Colon (tissue), 2 donors: Measurements from ENCODE around the gene SMC3.

Experiments used
- FAIRE-seq: peaks from 2 replicates; lab custom pipeline; 2012; peaks lifted over from hg19 to GRCh38; lab: Jason Lieb, UNC
- donor health status: control.
- donor health status: control.

The SMC3 gene

GRCh38 chr10:110546077-110546476, 21.4 kb upstream of the SMC3 start:
- no peak for FAIRE-seq

GRCh38 chr10:110546499-110547110, 20.9 kb upstream of the SMC3 start:
- no peak for FAIRE-seq

- FAIRE-seq, result peak; percentile 5
Measured at GRCh38 chr10:110547139-110547761, 20.2 kb upstream of the SMC3 start.

DNA sequence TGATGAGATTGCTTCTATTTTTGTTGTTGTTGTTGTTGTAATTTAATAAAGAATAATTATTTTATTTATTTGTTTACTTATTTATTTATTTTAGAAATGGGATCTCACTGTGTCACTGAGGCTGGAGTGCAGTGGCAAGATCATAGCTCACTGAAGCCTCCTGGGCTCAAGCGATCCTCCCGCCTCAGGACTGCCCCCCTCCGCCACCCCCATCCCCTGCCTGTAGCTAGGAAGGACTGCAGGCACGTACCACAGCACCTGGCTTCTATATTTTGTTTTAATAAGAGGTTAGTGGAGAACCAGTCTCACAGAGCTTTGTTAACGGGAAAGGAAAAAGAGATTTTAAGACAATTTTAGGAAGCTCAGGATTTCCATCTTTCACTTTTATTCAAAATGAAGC, 19.5 kb upstream of the SMC3 start:
- FAIRE-seq, result no peak

GRCh38 chr10:110549211-110549610, 18.3 kb upstream of the SMC3 start:
- FAIRE-seq, result no peak

DNA sequence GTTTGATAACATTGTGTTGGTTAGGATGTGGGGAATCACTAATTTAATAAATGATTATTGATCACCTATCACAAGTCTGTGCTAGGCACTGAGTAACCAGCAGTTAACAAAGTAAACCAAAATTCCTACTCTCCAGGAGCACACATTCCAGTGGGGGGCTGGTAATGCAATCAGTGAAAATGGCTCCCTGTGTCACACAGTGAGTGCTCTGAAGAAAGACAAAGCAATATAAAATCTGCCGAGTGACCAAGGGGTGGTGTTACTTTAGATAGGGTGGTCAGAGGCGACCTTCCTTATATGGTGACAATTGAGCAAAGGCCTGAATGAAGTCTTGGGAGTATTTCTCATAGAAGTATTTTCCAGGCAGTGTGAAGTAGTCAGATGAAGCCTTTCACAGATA, 13.6 kb upstream of the SMC3 start:
- no peak for FAIRE-seq

DNA sequence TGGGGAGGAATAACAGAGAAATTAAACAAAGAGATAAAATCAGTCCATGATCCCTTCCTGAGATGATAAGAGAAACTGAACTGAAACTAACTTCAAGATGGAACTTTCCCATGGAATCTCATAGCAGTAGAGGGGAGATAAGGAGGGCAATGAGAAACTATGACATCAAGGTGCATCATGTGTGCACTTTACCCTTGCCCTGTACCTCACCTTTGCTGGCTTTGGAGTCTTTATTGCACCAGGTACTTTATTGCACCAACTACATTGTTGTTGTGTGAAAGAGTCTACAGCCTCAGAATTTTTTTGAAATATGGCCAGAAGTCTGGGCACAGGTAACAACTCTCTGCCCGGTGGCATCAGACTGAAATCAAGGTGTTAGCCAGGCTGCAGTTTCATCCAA, 11.2 kb upstream of the SMC3 start:
- FAIRE-seq, result no peak

DNA sequence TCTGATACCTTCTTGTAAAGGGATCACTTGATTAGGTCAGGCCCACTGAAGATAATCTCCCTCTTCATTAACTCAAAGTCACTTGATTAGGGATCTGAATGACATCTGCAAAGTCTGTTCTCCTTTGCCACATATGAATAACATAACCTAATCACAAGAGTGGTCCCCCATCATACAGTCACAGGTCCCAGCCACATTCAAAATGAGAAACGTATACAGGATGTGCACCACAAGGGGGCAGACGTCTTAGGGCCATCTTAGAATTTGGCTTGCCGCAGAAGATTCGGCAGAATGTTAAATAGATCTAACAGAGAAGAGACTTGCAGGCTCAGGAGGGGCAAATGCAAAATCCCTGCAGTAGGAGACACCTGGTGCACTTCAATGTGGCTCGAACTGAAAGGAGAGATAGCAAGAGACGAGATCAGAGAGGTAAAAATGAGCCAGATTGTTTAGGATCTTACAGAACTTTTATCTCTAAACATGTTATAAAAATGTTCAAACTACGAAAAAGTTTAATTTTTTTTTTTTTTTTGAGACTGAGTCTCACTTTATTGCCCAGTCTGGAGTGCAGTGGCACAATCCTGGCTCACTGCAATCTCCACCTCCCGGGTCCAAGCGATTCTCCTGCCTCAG, 10.4 kb upstream of the SMC3 start:
- FAIRE-seq, result no peak

- no peak for FAIRE-seq
Measured at GRCh38 chr10:110558041-110558440, 9.5 kb upstream of the SMC3 start.

- FAIRE-seq, result no peak
Measured at GRCh38 chr10:110560012-110560411, 7.5 kb upstream of the SMC3 start.

GRCh38 chr10:110561292-110561691, 6.2 kb upstream of the SMC3 start:
- FAIRE-seq, result no peak

GRCh38 chr10:110562348-110562747, 5.1 kb upstream of the SMC3 start:
- no peak for FAIRE-seq

DNA sequence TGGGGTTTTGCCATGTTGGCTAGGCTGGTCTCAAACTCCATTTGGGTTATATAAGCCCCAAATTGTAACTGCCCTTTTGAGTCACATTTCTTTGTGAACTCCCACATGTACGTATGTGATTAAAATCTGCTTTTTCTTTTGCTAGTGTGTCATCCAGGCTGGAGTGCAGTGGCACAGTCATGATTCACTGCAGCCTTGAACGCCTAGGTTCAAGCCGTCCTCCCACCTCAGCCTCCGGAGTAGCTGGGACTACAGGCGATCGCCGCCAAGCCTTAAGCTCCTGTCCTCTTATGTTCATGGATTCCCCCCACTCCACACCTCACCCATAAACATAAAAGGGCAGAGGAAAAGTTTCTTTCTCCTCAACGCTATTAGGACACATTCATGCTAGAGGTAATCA, 4.4 kb upstream of the SMC3 start:
- no peak for FAIRE-seq

GRCh38 chr10:110566472-110567200, 859 bp upstream of the SMC3 start:
- FAIRE-seq, result no peak

GRCh38 chr10:110568055-110568735, 700 bp downstream of the SMC3 start:
- no peak for FAIRE-seq

- FAIRE-seq, result no peak
Measured at GRCh38 chr10:110569122-110569521, 1.6 kb downstream of the SMC3 start.

DNA sequence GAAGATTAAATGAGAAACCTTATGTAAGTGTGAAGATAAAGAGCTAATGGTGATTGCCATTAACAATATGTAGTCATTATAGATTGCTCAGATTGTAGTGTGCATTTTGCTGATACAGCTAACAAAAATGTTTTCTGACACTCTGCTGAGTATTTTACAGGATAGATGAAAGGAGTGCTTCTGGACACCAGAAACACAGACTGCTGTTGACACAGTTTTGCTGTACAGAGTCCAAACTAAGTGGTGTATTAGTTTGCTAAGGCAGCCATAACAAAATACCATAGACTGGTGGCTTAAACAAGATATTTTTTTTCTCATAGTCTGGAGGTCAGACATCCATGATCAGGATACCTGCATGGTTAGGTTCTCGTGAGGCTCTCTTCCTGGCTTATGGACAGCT, 2.2 kb downstream of the SMC3 start:
- no peak for FAIRE-seq

DNA sequence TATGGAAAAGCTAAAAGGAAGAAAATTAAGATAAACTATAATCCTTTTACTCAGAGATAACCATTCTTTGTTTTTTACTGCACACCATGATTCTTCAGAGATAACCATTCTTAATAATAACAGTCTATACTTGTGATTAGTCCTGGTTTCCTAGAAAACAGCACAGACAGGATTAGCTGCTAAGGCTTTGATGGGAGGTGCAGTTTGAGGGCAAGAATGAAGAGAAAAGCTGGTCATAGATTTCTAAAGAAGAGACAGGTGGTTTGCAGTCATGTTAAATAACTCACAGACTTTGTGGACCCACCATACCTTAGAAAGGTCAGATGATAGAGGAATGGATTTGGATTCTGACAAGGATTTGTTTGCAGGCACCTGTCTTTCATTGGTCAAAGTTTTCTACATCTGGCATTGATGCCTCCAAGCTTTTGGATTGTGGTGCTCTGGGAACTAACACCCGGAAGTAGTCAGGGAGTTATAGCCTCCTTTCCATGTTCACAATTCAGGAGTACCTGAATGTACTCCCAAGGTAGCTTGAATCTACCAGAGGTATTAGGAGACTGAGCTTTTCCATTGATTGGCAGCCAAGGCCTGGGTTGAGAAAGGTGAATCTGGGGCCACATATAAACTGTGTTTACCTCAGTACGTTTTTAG, 3.7 kb downstream of the SMC3 start:
- FAIRE-seq, result no peak

- no peak for FAIRE-seq
Measured at GRCh38 chr10:110572862-110573261, 5.4 kb downstream of the SMC3 start.

GRCh38 chr10:110574420-110574819, 6.9 kb downstream of the SMC3 start:
- no peak for FAIRE-seq

DNA sequence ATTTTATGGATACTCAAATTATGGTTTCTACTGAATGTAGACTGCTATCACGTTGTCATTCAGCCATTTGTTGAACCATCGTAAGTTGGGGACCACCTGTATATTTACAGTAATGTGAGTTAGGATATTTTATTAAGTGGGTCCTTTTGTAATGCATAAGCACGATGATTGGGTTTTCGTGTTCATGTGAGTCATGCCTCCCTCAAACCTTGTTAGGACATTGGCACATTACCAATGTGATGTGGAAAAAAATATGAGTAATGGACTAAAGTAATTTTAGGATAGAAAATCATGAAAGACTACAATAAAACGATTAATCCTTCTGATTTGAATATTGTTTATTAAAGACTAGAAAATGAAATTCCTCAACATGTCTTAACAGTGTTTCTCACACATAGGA, 8.7 kb downstream of the SMC3 start:
- FAIRE-seq, result no peak

DNA sequence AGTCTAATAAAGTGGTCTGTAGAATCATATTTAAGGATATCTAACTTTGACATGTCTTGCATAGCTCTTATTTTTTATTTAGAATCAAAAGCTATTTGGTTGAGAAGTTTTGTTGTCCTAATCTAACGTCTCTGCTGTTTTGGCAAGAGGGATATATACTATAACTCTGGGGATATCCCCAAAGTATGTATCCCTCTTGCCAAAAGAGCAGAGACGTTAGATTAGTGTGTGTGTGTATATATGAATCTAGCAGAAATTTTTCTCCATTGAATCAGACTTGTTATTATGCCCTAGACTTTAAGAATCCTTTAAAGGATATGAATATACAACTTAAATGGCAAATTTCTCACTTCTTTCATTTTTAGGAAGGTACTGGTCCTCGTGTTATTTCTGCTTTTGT, 9.6 kb downstream of the SMC3 start:
- no peak for FAIRE-seq
